ENCODE results near the gene EDAR.

EDAR gene

GRCh38 chr2:108969856-108970255 lies 19.2 kb downstream of the EDAR start:
- DNase-seq, result no peak

- no peak for DNase-seq
Observed at GRCh38 chr2:108968619-108969018, 20.4 kb downstream of the EDAR start.

- no peak for DNase-seq
Observed at GRCh38 chr2:108967757-108968156, 21.3 kb downstream of the EDAR start.

GRCh38 chr2:108965540-108966289 lies 23.3 kb downstream of the EDAR start:
- DNase-seq, result no peak

- DNase-seq, result peak in 1 of 56 donors; percentile 8
Observed at GRCh38 chr2:108963057-108963456, 26.0 kb downstream of the EDAR start.

GRCh38 chr2:108961796-108962195 lies 27.2 kb downstream of the EDAR start:
- no peak for DNase-seq

- DNase-seq, result no peak
Observed at GRCh38 chr2:108960006-108960405, 29.0 kb downstream of the EDAR start.

GRCh38 chr2:108959401-108959800 lies 29.6 kb downstream of the EDAR start:
- DNase-seq, result no peak

GRCh38 chr2:108958632-108959341 lies 30.2 kb downstream of the EDAR start:
- DNase-seq, result no peak

GRCh38 chr2:108958002-108958401 lies 31.0 kb downstream of the EDAR start:
- no peak for DNase-seq

- DNase-seq, result no peak
Observed at GRCh38 chr2:108956375-108956774, 32.6 kb downstream of the EDAR start.

- DNase-seq, result no peak
Observed at GRCh38 chr2:108950369-108951135, 38.5 kb downstream of the EDAR start.

GRCh38 chr2:108949316-108950239 lies 39.4 kb downstream of the EDAR start:
- DNase-seq, result no peak

GRCh38 chr2:108947271-108947907 lies 41.6 kb downstream of the EDAR start:
- DNase-seq, result no peak

GRCh38 chr2:108946442-108946841 lies 42.6 kb downstream of the EDAR start:
- DNase-seq, result no peak

- DNase-seq, result no peak
Observed at GRCh38 chr2:108945969-108946368, 43.1 kb downstream of the EDAR start.

GRCh38 chr2:108944601-108945331 lies 44.3 kb downstream of the EDAR start:
- no peak for DNase-seq

GRCh38 chr2:108943751-108944150 lies 45.3 kb downstream of the EDAR start:
- DNase-seq, result no peak

GRCh38 chr2:108942888-108943287 lies 46.1 kb downstream of the EDAR start:
- no peak for DNase-seq

All from nucleus accumbens (tissue), 56 donors.